Activated T-cell treated with anti-CD3 and anti-CD28 coated beads, Interleukin-2, amount 50 U/mL, for 24 hours (primary cell): ENCODE measurements around the gene DEGS2.

Experiments used
- DNase-seq: peaks from one replicate; pipeline ENCODE4 v3.0.0-alpha.2; 2020
- H3K27ac Mint-ChIP-seq: 2 replicates; pipeline ENCODE4 v1.8.0; 2020; ENCODE audit warnings: mild to moderate bottlenecking, mixed read lengths
- H3K27me3 Mint-ChIP-seq: 2 replicates; pipeline ENCODE4 v1.8.0; 2020; ENCODE audit warnings: mixed read lengths
- H3K36me3 Mint-ChIP-seq: 2 replicates; pipeline ENCODE4 v1.8.0; 2020; ENCODE audit warnings: low read depth, mixed read lengths
- H3K4me1 Mint-ChIP-seq: 2 replicates; pipeline ENCODE4 v1.8.0; 2020; ENCODE audit warnings: low read depth, mixed read lengths
- H3K4me3 Mint-ChIP-seq: 2 replicates; pipeline ENCODE4 v1.8.0; 2020; ENCODE audit warnings: mild to moderate bottlenecking, moderate library complexity, mixed read lengths
- H3K9me3 Mint-ChIP-seq: 2 replicates; pipeline ENCODE4 v1.8.0; 2020; ENCODE audit warnings: mixed read lengths

The DEGS2 gene

DNA sequence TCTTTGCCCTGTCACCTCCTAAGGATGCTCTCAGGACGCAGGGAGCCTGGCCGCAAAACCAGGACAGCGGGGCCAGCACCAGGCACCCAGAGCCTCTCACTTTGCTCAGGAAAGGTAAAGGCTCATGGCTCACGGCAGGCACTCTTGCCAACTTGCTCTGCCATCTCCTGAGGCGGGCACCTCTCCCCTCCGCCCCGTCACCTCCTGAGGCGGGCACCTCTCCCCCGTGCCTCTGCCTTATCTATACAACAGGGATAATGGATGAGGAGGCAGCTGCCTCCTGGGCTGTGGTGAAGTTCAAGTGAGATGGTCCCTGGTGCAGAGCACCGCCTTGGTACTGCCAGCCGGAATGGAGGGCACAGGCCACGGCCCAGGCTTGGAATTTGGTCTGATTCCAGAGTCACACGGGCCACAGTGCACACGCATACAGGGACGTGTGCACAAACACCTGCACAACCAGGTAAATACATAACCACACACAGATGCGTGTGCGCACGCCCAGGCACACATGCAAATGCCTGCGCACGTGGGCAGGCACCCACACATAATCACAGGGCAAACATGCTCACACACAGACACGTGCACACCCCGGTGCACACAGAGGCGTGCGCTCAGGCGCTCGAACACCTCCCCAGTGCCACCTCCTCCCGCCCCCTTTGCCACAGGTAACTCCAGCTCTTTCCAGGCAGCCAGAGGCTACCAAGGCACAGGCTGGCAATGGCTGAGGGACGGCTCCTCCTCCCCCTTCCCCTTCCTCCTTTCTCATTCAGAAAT is 11.6 kb downstream of the DEGS2 start:
- Mint-ChIP-seq H3K27ac (peak overlapping the region; percentile 67), H3K27me3 (no peaks in the 10 kb centered on the region), H3K9me3 (no peaks in the 10 kb centered on the region), H3K4me1 (peaks cover 26% of the 10 kb centered on the region), H3K4me3 (no peak overlapping the region), H3K36me3 (peaks cover 13% of the 10 kb centered on the region)
- DNase-seq = no peak

- H3K36me3 Mint-ChIP-seq = peaks cover 20% of the 10 kb centered on the region
- H3K9me3 Mint-ChIP-seq = no peaks in the 10 kb centered on the region
- H3K27me3 Mint-ChIP-seq = no peaks in the 10 kb centered on the region
- peak overlapping the region; percentile 91 for H3K27ac Mint-ChIP-seq
- H3K4me3 Mint-ChIP-seq = peak overlapping the region; percentile 36
- peak; percentile 78 for DNase-seq
- peaks cover 26% of the 10 kb centered on the region for H3K4me1 Mint-ChIP-seq
Measured at GRCh38 chr14:100147181-100147631, 12.2 kb downstream of the DEGS2 start.

DNA sequence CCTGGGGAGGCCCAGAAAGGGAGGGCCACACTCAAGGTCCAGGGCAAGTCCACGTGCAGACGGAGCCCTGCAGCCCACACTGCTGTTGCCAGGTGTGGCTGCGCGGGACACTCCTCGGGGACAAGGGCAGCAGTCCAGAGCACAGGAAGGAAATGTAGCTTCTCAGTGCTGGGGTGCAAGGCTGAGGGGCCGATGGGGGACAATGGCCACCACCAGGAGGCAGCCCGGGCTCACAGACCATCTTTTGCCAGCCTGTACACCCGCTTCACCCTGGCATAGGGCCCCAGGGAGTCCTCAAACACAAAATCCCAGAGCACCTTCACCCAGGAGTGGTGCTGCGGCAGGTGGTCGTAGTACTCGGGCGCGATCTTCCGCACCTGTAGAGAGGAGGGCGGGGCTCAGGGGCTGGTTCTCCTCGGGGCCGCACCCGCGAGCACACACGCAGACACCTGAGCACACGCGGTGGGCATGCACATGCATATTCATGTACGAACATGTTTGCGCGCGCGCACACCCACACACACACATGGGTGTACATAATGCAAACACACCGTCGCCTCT is 12.8 kb downstream of the DEGS2 start:
- Mint-ChIP-seq H3K27me3 (no peaks in the 10 kb centered on the region), H3K4me3 (no peak overlapping the region), H3K27ac (peak overlapping the region; percentile 68), H3K36me3 (peaks cover 26% of the 10 kb centered on the region), H3K4me1 (peaks cover 26% of the 10 kb centered on the region), H3K9me3 (no peaks in the 10 kb centered on the region)
- peak; percentile 50 for DNase-seq

GRCh38 chr14:100145682-100146464 is 13.6 kb downstream of the DEGS2 start:
- no peak overlapping the region for H3K4me3 Mint-ChIP-seq
- no peaks in the 10 kb centered on the region for H3K27me3 Mint-ChIP-seq
- no peak for DNase-seq
- peaks cover 32% of the 10 kb centered on the region for H3K36me3 Mint-ChIP-seq
- H3K27ac Mint-ChIP-seq = peak overlapping the region; percentile 67
- H3K4me1 Mint-ChIP-seq = peaks cover 26% of the 10 kb centered on the region
- no peaks in the 10 kb centered on the region for H3K9me3 Mint-ChIP-seq

DNA sequence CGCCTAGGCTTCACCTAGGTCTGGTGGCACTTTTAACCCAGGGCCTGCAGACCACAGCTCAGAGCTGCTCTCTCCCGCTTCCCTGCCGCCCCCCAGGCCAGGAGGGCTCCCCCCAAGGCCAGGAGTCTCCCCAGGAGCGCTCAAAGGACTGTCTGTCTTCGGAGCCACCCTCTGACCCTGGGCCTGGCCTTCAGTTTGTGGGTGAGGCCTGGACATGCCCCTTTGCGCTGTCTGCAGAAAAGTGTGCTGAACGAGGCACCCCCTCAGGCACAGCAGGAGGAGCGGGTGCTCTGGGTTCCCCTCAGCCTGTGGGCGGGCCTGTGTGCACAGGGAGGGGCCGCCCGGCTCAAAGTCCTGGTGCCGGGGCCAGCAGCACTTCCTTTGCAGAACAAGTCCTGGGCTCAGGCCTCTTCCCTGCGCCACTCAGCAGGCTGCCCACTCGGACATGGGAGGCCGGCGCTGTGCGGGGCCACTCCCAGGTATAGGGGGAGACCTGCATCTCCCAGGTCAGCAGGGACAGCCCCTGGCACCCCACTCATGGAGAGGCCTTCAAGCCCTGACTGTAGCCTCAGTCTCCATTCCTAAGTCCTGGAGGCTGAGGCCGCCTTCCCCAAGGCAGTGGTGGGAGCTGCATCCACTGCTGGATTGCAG is 14.3 kb downstream of the DEGS2 start:
- H3K27ac Mint-ChIP-seq = peak overlapping the region; percentile 11
- no peaks in the 10 kb centered on the region for H3K27me3 Mint-ChIP-seq
- peaks cover 26% of the 10 kb centered on the region for H3K4me1 Mint-ChIP-seq
- no peaks in the 10 kb centered on the region for H3K9me3 Mint-ChIP-seq
- DNase-seq = no peak
- peaks cover 39% of the 10 kb centered on the region for H3K36me3 Mint-ChIP-seq
- H3K4me3 Mint-ChIP-seq = no peak overlapping the region

- peaks cover 44% of the 10 kb centered on the region for H3K36me3 Mint-ChIP-seq
- no peaks in the 10 kb centered on the region for H3K9me3 Mint-ChIP-seq
- H3K4me3 Mint-ChIP-seq = no peak overlapping the region
- H3K4me1 Mint-ChIP-seq = peaks cover 26% of the 10 kb centered on the region
- H3K27me3 Mint-ChIP-seq = no peaks in the 10 kb centered on the region
- no peak overlapping the region for H3K27ac Mint-ChIP-seq
- no peak for DNase-seq
Measured at GRCh38 chr14:100144645-100144995, 14.8 kb downstream of the DEGS2 start.

DNA sequence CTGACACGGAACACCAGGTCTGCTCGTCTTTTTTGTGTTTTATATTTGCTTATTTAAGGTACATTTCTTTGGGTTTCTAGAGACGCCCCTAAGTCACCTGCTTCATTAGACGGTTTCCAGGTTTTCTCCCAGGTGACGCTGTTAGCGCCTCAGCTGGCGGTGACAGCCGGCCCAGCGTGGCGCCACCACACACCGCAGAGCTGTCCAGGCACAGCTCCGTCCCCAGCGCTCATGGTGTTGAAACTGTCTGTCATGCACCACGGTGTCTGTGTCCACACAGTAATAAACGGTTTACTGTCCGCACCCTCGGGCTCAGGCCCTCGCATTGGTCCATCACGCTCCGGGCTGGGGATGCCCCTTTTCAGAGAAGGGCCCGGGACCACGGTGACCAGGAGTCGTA is 15.5 kb downstream of the DEGS2 start:
- Mint-ChIP-seq H3K36me3 (peaks cover 51% of the 10 kb centered on the region), H3K27ac (peak overlapping the region; percentile 44), H3K9me3 (no peaks in the 10 kb centered on the region), H3K4me3 (no peak overlapping the region), H3K27me3 (no peaks in the 10 kb centered on the region), H3K4me1 (peaks cover 26% of the 10 kb centered on the region)
- no peak for DNase-seq

DNA sequence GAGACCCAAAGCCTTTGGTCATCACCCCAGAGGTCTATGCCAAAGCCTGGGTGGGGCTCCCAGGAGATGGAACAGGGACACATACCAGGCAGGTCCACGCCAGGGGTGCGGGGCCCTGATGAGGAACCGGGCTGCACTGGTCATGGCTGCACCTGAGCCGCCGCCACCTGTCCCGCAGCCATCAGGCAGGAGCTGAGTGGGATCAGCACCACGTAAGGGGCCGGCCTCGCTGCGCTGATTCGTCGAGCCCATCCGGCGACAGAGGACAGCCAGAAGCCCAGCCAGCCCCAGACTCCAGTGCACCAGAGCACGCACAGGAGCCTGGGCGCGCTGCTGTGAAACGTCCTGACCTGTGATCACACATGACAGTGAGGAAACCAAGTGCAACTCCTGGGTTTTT is 15.9 kb downstream of the DEGS2 start:
- peaks cover 25% of the 10 kb centered on the region for H3K4me1 Mint-ChIP-seq
- no peaks in the 10 kb centered on the region for H3K27me3 Mint-ChIP-seq
- no peak overlapping the region for H3K4me3 Mint-ChIP-seq
- no peaks in the 10 kb centered on the region for H3K9me3 Mint-ChIP-seq
- no peak for DNase-seq
- H3K27ac Mint-ChIP-seq = peak overlapping the region; percentile 64
- H3K36me3 Mint-ChIP-seq = peaks cover 55% of the 10 kb centered on the region

GRCh38 chr14:100142073-100143040 is 17.1 kb downstream of the DEGS2 start:
- no peak overlapping the region for H3K4me3 Mint-ChIP-seq
- H3K27me3 Mint-ChIP-seq = no peaks in the 10 kb centered on the region
- peak overlapping the region; percentile 64 for H3K27ac Mint-ChIP-seq
- DNase-seq = no peak
- H3K36me3 Mint-ChIP-seq = peaks cover 67% of the 10 kb centered on the region
- peaks cover 16% of the 10 kb centered on the region for H3K4me1 Mint-ChIP-seq
- no peaks in the 10 kb centered on the region for H3K9me3 Mint-ChIP-seq

GRCh38 chr14:100141098-100141497 is 18.3 kb downstream of the DEGS2 start:
- Mint-ChIP-seq H3K27me3 (no peaks in the 10 kb centered on the region), H3K27ac (peak overlapping the region; percentile 80), H3K36me3 (peaks cover 79% of the 10 kb centered on the region), H3K4me3 (no peak overlapping the region), H3K4me1 (peaks cover 3% of the 10 kb centered on the region), H3K9me3 (no peaks in the 10 kb centered on the region)
- DNase-seq = no peak

DNA sequence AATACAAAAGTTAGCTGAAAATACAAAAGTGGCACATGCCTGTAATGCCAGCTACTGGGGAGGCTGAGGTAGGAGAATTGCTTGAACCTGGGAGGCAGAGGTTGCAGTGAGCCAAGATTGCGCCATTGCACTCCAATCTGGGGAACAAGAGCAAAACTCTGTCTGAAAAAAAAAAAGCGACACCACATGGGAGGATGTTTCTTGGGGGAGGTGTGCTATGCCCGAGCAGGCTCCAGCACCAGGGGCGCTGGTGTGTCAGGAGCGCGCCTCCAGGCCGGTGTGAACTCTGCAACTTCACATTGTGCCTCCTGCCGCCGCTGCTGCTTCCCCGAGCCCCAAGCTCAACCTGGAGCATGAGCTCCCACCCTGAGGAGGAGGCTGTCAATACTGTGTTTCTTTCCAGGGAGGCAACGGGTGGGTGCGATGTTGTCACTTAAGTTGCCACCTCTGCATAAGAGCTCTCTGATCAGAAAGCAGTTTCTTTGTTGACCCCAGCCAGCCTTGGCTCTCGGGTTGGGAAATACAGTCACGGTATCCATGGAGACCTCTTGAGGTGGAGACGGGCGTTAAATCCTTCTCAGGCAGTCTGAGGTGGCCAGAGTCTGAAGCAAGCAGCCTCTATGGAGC is 18.9 kb downstream of the DEGS2 start:
- DNase-seq = no peak
- H3K27me3 Mint-ChIP-seq = no peaks in the 10 kb centered on the region
- peaks cover 85% of the 10 kb centered on the region for H3K36me3 Mint-ChIP-seq
- H3K4me1 Mint-ChIP-seq = no peaks in the 10 kb centered on the region
- no peak overlapping the region for H3K4me3 Mint-ChIP-seq
- H3K27ac Mint-ChIP-seq = peak overlapping the region; percentile 80
- no peaks in the 10 kb centered on the region for H3K9me3 Mint-ChIP-seq

GRCh38 chr14:100138955-100139354 is 20.5 kb downstream of the DEGS2 start:
- Mint-ChIP-seq H3K4me3 (no peak overlapping the region), H3K36me3 (peaks cover 97% of the 10 kb centered on the region), H3K27me3 (no peaks in the 10 kb centered on the region), H3K9me3 (no peaks in the 10 kb centered on the region), H3K27ac (peak overlapping the region; percentile 67), H3K4me1 (no peaks in the 10 kb centered on the region)
- no peak for DNase-seq

DNA sequence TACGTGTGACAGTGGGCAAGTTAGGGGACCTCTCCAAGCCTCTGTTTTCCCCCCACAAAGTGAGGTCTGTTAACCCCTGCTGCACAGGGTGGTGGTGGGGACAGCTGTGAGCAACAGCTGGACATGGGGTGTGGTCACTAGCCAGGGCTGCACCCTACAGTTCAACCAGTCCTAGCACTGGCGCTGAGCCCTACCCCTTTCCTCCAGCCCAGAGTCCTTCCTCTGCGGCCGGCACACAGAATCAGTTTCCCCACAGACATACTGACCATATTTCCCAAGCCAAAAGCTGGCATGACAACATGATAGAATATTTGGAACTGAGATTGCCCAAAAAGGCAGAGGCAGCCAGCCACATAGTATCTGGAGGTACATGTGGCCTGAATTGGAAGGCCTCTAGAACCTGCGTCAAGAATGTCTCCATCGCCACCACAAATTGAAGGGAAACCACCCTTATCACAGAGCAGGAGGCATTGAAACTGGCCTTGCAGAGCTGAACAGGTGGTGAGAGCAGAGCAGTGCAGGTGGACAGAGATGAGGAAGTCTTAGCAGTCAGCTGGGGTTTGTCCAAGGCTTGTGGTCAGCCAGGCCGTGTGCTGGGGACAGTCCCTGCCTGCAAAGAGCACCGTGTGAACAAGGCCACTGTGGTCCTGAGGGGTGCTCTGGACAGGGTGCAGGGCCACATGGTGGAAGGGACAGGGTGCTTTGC is 21.2 kb downstream of the DEGS2 start:
- no peak for DNase-seq
- Mint-ChIP-seq H3K4me1 (no peaks in the 10 kb centered on the region), H3K27ac (peak overlapping the region; percentile 67), H3K36me3 (peaks cover 98% of the 10 kb centered on the region), H3K4me3 (no peak overlapping the region), H3K9me3 (no peaks in the 10 kb centered on the region), H3K27me3 (no peaks in the 10 kb centered on the region)
